ENCODE measurements around the gene APOH.

DNA sequence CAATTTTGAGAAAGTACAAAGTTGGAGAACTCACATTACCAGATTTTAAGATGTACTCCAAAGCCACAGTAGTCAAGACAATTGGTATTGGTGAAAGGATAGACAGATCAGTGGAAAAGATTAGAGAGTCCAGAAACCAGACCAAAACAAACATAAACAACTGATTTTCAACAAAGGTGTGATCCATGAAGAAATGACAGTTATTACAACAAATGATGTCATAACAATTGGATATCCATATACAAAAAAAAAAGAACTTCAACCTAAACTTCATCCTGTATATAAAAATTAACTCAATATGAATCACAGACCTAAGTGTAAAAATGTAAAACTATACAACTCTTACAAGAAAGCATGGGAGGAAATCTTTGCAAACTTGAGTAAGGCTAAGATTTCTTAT lies 45.7 kb downstream of the APOH start:
- no peak for TF ChIP-seq CTCF (conservative IDR thresholded peaks at IDR 0.05 in 1 of 2, IDR thresholded peaks at IDR 0.05 in 1 of 2; ENCODE audit: extremely low read depth in 1 of 2, insufficient read depth in 1 of 2, low read depth in 1 of 2, low read length in 2 of 2)
- no peak for TF ChIP-seq EZH2 (IDR thresholded peaks at IDR 0.05; ENCODE audit: borderline replicate concordance, low read length)
